K562 (cell line): ENCODE measurements around the gene SAT1. TPM values are rescaled to one million over a fixed set of nuclear protein-coding genes. Genes with fewer than 3 reads are reported as not detected.

Source experiments
- BACH1 ChIP-seq: fragments of 200-800 bp; sonication (Bioruptor generic); IDR thresholded peaks from 2 replicates; pipeline ENCODE4 v1.6.1; 2016; ENCODE audit warnings: missing genetic modification characterization, missing compliant biosample characterization
- DACH1 ChIP-seq: fragments of 450-650 bp; IDR thresholded peaks from 2 replicates; pipeline ENCODE4 v1.6.1; 2018; ENCODE audit not compliant: partially characterized antibody
- DDX20 ChIP-seq: fragments of 450-650 bp; IDR thresholded peaks from 2 replicates; pipeline ENCODE4 v1.6.1; 2016; ENCODE audit warnings: missing genetic modification characterization, low read depth, mild to moderate bottlenecking, missing compliant biosample characterization, moderate library complexity
- HSF4 ChIP-seq: fragments of 250-450 bp; sonication (Bioruptor Pico); IDR thresholded peaks from 2 replicates; pipeline ENCODE4 v2.1.2; 2022; ENCODE audit warnings: mild to moderate bottlenecking, moderate library complexity, borderline replicate concordance
- KLF13 ChIP-seq: fragments of 450-650 bp; IDR thresholded peaks from 2 replicates; pipeline ENCODE4 v1.6.1; 2016; ENCODE audit warnings: missing genetic modification characterization, low read depth, mild to moderate bottlenecking, missing compliant biosample characterization, moderate library complexity, borderline replicate concordance
- PHF8 ChIP-seq: fragments of 200-600 bp; sonication (generic); IDR thresholded peaks from 2 replicates; pipeline ENCODE4 v1.6.1; 2012; ENCODE audit warnings: mixed run types, mild to moderate bottlenecking, inconsistent platforms, low read length, moderate library complexity, borderline replicate concordance
- POLR2AphosphoS5 ChIP-seq: IDR thresholded peaks from 2 replicates; pipeline ENCODE4 v1.6.1; 2011; ENCODE audit warnings: mild to moderate bottlenecking, low read depth, low read length, moderate library complexity; ENCODE audit not compliant: control insufficient read depth, insufficient read depth
- SIN3B ChIP-seq: fragments of 450-650 bp; IDR thresholded peaks from 2 replicates; pipeline ENCODE4 v1.6.1; 2017; ENCODE audit warnings: low read depth, mild to moderate bottlenecking, moderate library complexity
- SMAD4 ChIP-seq: fragments of 250-450 bp; sonication (Bioruptor Pico); conservative IDR thresholded peaks from 2 replicates; pipeline ENCODE4 v1.8.0; 2021; ENCODE audit warnings: inconsistent platforms, mild to moderate bottlenecking, moderate library complexity
- SNRNP70 ChIP-seq: fragments of 200-400 bp; formaldehyde crosslinking; optimal IDR thresholded peaks from 2 replicates; pipeline ENCODE3; 2017; ENCODE audit warnings: low read depth, low read length
- XRCC5 ChIP-seq: fragments of 200-400 bp; formaldehyde crosslinking; IDR thresholded peaks from 2 replicates; pipeline ENCODE4 v1.6.1; 2017; ENCODE audit warnings: low read depth, mild to moderate bottlenecking, low read length
- polyA plus RNA-seq, 8 experiments: library from polyadenylated mRNA; depleted of rRNA in 4 of 8; stranded (reverse) in 5 of 8; unstranded in 3 of 8; fragments of >200 nt; fragmentation: Nextera tagmentation in 2 of 8; fragmentation: Illumina TruSeq in 1 of 8; extraction: Ambion mirVana in 2 of 8; extraction: Trizol in 1 of 8; gene quantifications; 2 replicates each; pipeline versions ENCODE4 v1.2.1 to v1.2.3, GENCODE V29; 2011 to 2014; ENCODE audit warnings: inconsistent platforms in 1 of 8, missing spikeins in 1 of 8
- total RNA-seq, 7 experiments: library from RNA; depleted of rRNA in 6 of 7; stranded (reverse); fragments of >200 nt in 6 of 7; fragmentation: Illumina TruSeq in 2 of 7; extraction: Trizol in 2 of 7; gene quantifications; 2 replicates each; pipeline versions ENCODE4 v1.2.1 to v1.2.3, GENCODE V29; 2011 to 2021; ENCODE audit warnings: low replicate concordance in 1 of 7
- TF ChIP-seq, protein P1 (sequence below): sonication (generic); formaldehyde crosslinking; IDR thresholded peaks from 2 replicates; pipeline ENCODE4 v1.8.0; 2023; ENCODE audit warnings: mild to moderate bottlenecking, missing genetic modification reagents
- TF ChIP-seq, protein P2 (sequence below): fragments of 250-450 bp; sonication (Bioruptor Pico); IDR thresholded peaks from 2 replicates; pipeline ENCODE4 v1.9.0; 2021; ENCODE audit warnings: mild to moderate bottlenecking, inconsistent platforms

SAT1 gene
- total and polyA plus RNA-seq, 9 of the 15 experiments (the other 6 are each of a cell fraction or from before 2014, with no cell fraction given): 47.4 to 194 (median 74.1) TPM

DNA sequence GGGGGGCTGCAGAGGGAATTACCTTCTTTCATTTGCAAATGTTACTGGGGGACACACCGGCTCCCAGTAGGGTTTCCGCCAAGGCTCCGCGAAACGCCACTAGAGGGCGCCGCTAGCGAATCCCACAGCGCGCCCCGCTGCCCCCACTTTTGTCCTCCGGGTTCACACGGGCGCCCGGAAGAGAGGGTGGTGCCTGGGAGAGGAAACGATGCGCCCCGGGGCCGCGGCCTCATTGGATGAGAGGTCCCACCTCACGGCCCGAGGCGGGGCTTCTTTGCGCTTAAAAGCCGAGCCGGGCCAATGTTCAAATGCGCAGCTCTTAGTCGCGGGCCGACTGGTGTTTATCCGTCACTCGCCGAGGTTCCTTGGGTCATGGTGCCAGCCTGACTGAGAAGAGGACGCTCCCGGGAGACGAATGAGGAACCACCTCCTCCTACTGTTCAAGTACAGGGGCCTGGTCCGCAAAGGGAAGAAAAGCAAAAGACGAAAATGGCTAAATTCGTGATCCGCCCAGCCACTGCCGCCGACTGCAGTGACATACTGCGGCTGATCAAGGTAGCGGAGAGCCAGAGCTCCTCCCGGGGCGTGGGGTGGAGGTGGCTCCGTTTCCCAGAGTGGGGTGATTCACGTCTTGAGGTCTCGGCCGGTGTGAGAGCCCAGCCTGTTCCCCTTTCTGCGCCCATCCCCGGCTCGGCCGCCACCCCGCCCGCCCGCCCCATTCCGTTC, at the start of gene SAT1 (continued):
- TF ChIP-seq, protein P1, sequence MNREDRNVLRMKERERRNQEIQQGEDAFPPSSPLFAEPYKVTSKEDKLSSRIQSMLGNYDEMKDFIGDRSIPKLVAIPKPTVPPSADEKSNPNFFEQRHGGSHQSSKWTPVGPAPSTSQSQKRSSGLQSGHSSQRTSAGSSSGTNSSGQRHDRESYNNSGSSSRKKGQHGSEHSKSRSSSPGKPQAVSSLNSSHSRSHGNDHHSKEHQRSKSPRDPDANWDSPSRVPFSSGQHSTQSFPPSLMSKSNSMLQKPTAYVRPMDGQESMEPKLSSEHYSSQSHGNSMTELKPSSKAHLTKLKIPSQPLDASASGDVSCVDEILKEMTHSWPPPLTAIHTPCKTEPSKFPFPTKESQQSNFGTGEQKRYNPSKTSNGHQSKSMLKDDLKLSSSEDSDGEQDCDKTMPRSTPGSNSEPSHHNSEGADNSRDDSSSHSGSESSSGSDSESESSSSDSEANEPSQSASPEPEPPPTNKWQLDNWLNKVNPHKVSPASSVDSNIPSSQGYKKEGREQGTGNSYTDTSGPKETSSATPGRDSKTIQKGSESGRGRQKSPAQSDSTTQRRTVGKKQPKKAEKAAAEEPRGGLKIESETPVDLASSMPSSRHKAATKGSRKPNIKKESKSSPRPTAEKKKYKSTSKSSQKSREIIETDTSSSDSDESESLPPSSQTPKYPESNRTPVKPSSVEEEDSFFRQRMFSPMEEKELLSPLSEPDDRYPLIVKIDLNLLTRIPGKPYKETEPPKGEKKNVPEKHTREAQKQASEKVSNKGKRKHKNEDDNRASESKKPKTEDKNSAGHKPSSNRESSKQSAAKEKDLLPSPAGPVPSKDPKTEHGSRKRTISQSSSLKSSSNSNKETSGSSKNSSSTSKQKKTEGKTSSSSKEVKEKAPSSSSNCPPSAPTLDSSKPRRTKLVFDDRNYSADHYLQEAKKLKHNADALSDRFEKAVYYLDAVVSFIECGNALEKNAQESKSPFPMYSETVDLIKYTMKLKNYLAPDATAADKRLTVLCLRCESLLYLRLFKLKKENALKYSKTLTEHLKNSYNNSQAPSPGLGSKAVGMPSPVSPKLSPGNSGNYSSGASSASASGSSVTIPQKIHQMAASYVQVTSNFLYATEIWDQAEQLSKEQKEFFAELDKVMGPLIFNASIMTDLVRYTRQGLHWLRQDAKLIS (CRISPR knock-in tag): peak; percentile 95
- TF ChIP-seq DACH1 (no peak), SMAD4 (CRISPR knock-in tag) (0 out of 2 replicates have a peak, but pooled peaks have one; percentile 43), PHF8 (peak; percentile 92), POLR2AphosphoS5 (peak; percentile 99), HSF4 (CRISPR knock-in tag) (no peak), SNRNP70 (no peak), BACH1 (tag) (no peak), KLF13 (tag) (no peak), XRCC5 (0 out of 2 replicates have a peak, but pooled peaks have one; percentile 43), SIN3B (no peak), DDX20 (tag) (no peak)
- TF ChIP-seq, protein P2, sequence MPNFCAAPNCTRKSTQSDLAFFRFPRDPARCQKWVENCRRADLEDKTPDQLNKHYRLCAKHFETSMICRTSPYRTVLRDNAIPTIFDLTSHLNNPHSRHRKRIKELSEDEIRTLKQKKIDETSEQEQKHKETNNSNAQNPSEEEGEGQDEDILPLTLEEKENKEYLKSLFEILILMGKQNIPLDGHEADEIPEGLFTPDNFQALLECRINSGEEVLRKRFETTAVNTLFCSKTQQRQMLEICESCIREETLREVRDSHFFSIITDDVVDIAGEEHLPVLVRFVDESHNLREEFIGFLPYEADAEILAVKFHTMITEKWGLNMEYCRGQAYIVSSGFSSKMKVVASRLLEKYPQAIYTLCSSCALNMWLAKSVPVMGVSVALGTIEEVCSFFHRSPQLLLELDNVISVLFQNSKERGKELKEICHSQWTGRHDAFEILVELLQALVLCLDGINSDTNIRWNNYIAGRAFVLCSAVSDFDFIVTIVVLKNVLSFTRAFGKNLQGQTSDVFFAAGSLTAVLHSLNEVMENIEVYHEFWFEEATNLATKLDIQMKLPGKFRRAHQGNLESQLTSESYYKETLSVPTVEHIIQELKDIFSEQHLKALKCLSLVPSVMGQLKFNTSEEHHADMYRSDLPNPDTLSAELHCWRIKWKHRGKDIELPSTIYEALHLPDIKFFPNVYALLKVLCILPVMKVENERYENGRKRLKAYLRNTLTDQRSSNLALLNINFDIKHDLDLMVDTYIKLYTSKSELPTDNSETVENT: no peak
